ENCODE results near the gene SYCP3. TPM values are rescaled to one million over a fixed set of nuclear protein-coding genes. Genes with fewer than 3 reads are reported as not detected.

SYCP3 gene
- total and polyA plus RNA-seq, 2 of the 8 experiments (the other 6 are each of a cell fraction or from before 2014, with no cell fraction given), result 0.02 to 0.07 TPM

DNA sequence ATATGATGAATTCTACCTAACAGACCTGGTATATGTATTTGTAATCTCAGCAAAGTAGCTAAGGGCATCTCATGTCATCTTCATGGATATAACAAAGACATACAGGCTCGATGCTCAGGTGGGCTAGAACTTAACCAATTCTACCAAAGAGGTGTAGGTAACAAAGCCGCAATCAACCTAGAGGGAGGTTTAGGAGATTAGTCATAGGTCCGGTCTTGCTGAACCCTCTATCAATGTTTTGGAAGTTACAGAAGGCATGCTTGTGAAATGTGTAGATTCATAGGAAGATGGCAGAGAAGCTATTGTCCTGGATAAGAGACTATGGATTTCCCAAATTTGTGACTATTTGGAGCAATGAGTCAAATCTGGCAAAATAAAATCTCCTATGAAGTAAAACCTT, 42.6 kb upstream of the SYCP3 start:
- no peak overlapping the region for H2BK5ac ChIP-seq (ENCODE audit: low read depth, low read length)
- no peak overlapping the region for H3K14ac ChIP-seq (ENCODE audit: insufficient read length)
- no peaks in the 10 kb centered on the region for H3K79me2 ChIP-seq (ENCODE audit: control insufficient read depth in 1 of 2, insufficient read depth in 2 of 2, low read length in 2 of 2)
- DNase-seq (ENCODE audit: low read depth in 1 of 2, low spot score in 2 of 2) (no peak), FAIRE-seq (no peak)
- no peak overlapping the region for H3K27ac ChIP-seq (ENCODE audit: low read depth, low read length)
- no peak overlapping the region for H3K9ac ChIP-seq (replicated peaks in 1 of 4; ENCODE audit: extremely low read depth in 1 of 4, low read depth in 3 of 4, low read length in 3 of 4)
- POLR2A ChIA-PET (ENCODE audit: partially characterized antibody), result no interaction called here
- CTCF ChIA-PET (ENCODE audit: partially characterized antibody), result interaction anchor here (0.6 to 5.7 kb wide), 6 partner anchors 12 to 319 kb away, joined by 3 to 58 read pairs (median 14); partner anchors contain the start of gene GNPTAB
- H2BK12ac ChIP-seq (ENCODE audit: low read depth, low read length), result no peak overlapping the region
- no peaks in the 10 kb centered on the region for H3K27me3 ChIP-seq (replicated peaks in 1 of 4; ENCODE audit: control insufficient read depth in 3 of 4, extremely low read depth in 1 of 4, insufficient read depth in 3 of 4, low read length in 3 of 4)
- H3K4ac ChIP-seq (replicated peaks; ENCODE audit: insufficient read length, low read depth, low read length), result no peak overlapping the region
- H2BK120ac ChIP-seq (replicated peaks; ENCODE audit: low read depth, low read length), result no peak overlapping the region
- peaks cover 0 to 43% (median 17%) of the 10 kb centered on the region in 4 experiments; a peak in 7 of 8 replicates for H3K36me3 ChIP-seq (ENCODE audit: control insufficient read depth in 2 of 4, insufficient read depth in 4 of 4, low read length in 3 of 4)
- H4K20me1 ChIP-seq (replicated peaks in 1 of 2; ENCODE audit: control insufficient read depth in 1 of 2, insufficient read depth in 2 of 2, low read length in 2 of 2), result peaks cover 0 to 2% of the 10 kb centered on the region in 2 experiments
- no peak overlapping the region for H2BK20ac ChIP-seq (ENCODE audit: low read length)
- H2AK5ac ChIP-seq (ENCODE audit: low read depth, low read length), result no peak overlapping the region
- H3K4me2 ChIP-seq (ENCODE audit: insufficient read depth in 1 of 2, low read depth in 2 of 2, low read length in 2 of 2), result no peak overlapping the region
- TF ChIP-seq BCL11A (IDR thresholded peaks at IDR 0.05; ENCODE audit: low read depth in 2 of 2, low read length in 2 of 2), result no peak
- no peak for TF ChIP-seq FOSL1 (IDR thresholded peaks at IDR 0.05; ENCODE audit: insufficient read depth, low read depth, low read length)
- TF ChIP-seq NANOG (IDR thresholded peaks at IDR 0.05; ENCODE audit: insufficient read depth, low read depth, low read length, poor library complexity, severe bottlenecking), result no peak
- H4K5ac ChIP-seq (ENCODE audit: insufficient read length, low read depth, low read length), result no peak overlapping the region
- no peak overlapping the region for H3K18ac ChIP-seq (ENCODE audit: extremely low read depth, low read length)
- no peaks in the 10 kb centered on the region for H3K9me3 ChIP-seq (ENCODE audit: insufficient read depth in 2 of 2, low read depth in 1 of 2, low read length in 1 of 2)
- no peaks in the 10 kb centered on the region for H3K4me1 ChIP-seq (replicated peaks in 1 of 4; ENCODE audit: control insufficient read depth in 3 of 4, insufficient read depth in 4 of 4, low read length in 3 of 4)
- H2AFZ ChIP-seq (ENCODE audit: low read length), result no peak overlapping the region
- H3K79me1 ChIP-seq (ENCODE audit: low read depth, low read length), result no peaks in the 10 kb centered on the region
- WGBS, 2 experiments (ENCODE audit: extremely low coverage in 1 of 2, insufficient coverage in 1 of 2, insufficient read length in 1 of 2, insufficient replicate concordance in 2 of 2, low coverage in 1 of 2, low lambda C conversion rate in 2 of 2, missing lambda C conversion rate in 1 of 2), result 95% methylated on average over 3 of the region's 3 CpGs; no CpG with 5 or more reads in 1 of the 2 experiments
- no peak overlapping the region for H2BK15ac ChIP-seq (ENCODE audit: low read length)
- no peak overlapping the region for H3K4me3 ChIP-seq (ENCODE audit: extremely low read depth in 1 of 4, insufficient read depth in 2 of 4, low read depth in 3 of 4, low read length in 4 of 4)
- no peak overlapping the region for H3K56ac ChIP-seq (replicated peaks; ENCODE audit: insufficient read length, low read depth, low read length)
- no peak overlapping the region for H4K91ac ChIP-seq (replicated peaks; ENCODE audit: insufficient read length, low read length)
- no peaks in the 10 kb centered on the region for H3K23me2 ChIP-seq (ENCODE audit: low read depth, low read length)
- no peak overlapping the region for H3K23ac ChIP-seq (ENCODE audit: insufficient read length)
- no peak overlapping the region for H4K8ac ChIP-seq (ENCODE audit: extremely low read depth, insufficient read depth, low read length)

All from H1 (cell line).